SJSA1 (cell line): ENCODE results near the gene BAIAP3. TPM values are rescaled to one million over a fixed set of nuclear protein-coding genes. Genes with fewer than 3 reads are reported as not detected.
A peak's percentile ranks its signal among the peaks of the same experiment; 100 is the strongest.

Experiments used
- DNase-seq, 2 experiments: peaks; one replicate each; pipeline ENCODE4 v3.0.0-alpha.2; 2015 to 2020; ENCODE audit warnings: low spot score in 2 of 2, low read depth in 1 of 2
- H3K27ac ChIP-seq: fragments of 250-450 bp; sonication (Bioruptor Pico); 2 replicates; pipeline ENCODE4 v1.5.1; 2020; ENCODE audit warnings: mild to moderate bottlenecking, moderate library complexity
- H3K27me3 ChIP-seq: fragments of 250-450 bp; sonication (Bioruptor Pico); replicated peaks from 2 replicates; pipeline ENCODE4 v1.5.1; 2020; ENCODE audit warnings: mild to moderate bottlenecking, moderate library complexity
- H3K36me3 ChIP-seq: fragments of 250-450 bp; sonication (Bioruptor Pico); 2 replicates; pipeline ENCODE4 v1.5.1; 2020; ENCODE audit warnings: mild to moderate bottlenecking
- H3K4me1 ChIP-seq: fragments of 250-450 bp; sonication (Bioruptor Pico); replicated peaks from 2 replicates; pipeline ENCODE4 v1.6.1; 2021; ENCODE audit warnings: mild to moderate bottlenecking
- H3K4me3 ChIP-seq: fragments of 250-450 bp; sonication (Bioruptor Pico); 2 replicates; pipeline ENCODE4 v1.5.1; 2020; ENCODE audit warnings: mild to moderate bottlenecking
- H3K9me3 ChIP-seq: fragments of 250-450 bp; sonication (Bioruptor Pico); replicated peaks from 2 replicates; pipeline ENCODE4 v1.5.1; 2020; ENCODE audit warnings: mild to moderate bottlenecking
- total RNA-seq: library from RNA; depleted of rRNA; stranded (reverse); fragments of >200 nt; shearing (Covaris generic); gene quantifications from 2 replicates; pipeline ENCODE4 v1.2.3, GENCODE V29; 2014

The BAIAP3 gene
- total RNA-seq, 1 experiment from 2014 or later: 1.2 TPM

GRCh38 chr16:1338119-1338730 is 4.8 kb downstream of the BAIAP3 start:
- H3K9me3 ChIP-seq: peaks cover under 1% of the 10 kb centered on the region; the same call in 1 of the 2 replicates
- DNase-seq: no peak
- no peak overlapping the region for H3K27ac ChIP-seq
- no peak overlapping the region for H3K4me3 ChIP-seq
- peaks cover 78% of the 10 kb centered on the region for H3K27me3 ChIP-seq
- no peaks in the 10 kb centered on the region for H3K36me3 ChIP-seq
- peaks cover 14% of the 10 kb centered on the region for H3K4me1 ChIP-seq

GRCh38 chr16:1338855-1339675 is 5.6 kb downstream of the BAIAP3 start:
- H3K9me3 ChIP-seq: no peaks in the 10 kb centered on the region
- H3K4me3 ChIP-seq: no peak overlapping the region
- peaks cover 73% of the 10 kb centered on the region for H3K27me3 ChIP-seq

GRCh38 chr16:1340730-1341494 is 7.5 kb downstream of the BAIAP3 start:
- H3K27ac ChIP-seq: no peak overlapping the region
- H3K4me3 ChIP-seq: no peak overlapping the region
- H3K9me3 ChIP-seq: no peaks in the 10 kb centered on the region
- no peaks in the 10 kb centered on the region for H3K36me3 ChIP-seq
- DNase-seq: no peak
- H3K27me3 ChIP-seq: peaks cover 55% of the 10 kb centered on the region
- peaks cover 11% of the 10 kb centered on the region for H3K4me1 ChIP-seq

More at GRCh38 chr16:1338855-1339675, 5.6 kb downstream of the BAIAP3 start:
- DNase-seq: no peak
- H3K27ac ChIP-seq: no peak overlapping the region
- no peaks in the 10 kb centered on the region for H3K36me3 ChIP-seq
- peaks cover 11% of the 10 kb centered on the region for H3K4me1 ChIP-seq

- no peak overlapping the region for H3K4me3 ChIP-seq
- H3K36me3 ChIP-seq: no peaks in the 10 kb centered on the region
- H3K27ac ChIP-seq: no peak overlapping the region
- no peaks in the 10 kb centered on the region for H3K9me3 ChIP-seq
- no peak for DNase-seq
- H3K27me3 ChIP-seq: peaks cover 46% of the 10 kb centered on the region
- H3K4me1 ChIP-seq: peaks cover 11% of the 10 kb centered on the region
Observed at GRCh38 chr16:1341495-1342420, 8.3 kb downstream of the BAIAP3 start.

GRCh38 chr16:1342526-1343427 is 9.3 kb downstream of the BAIAP3 start:
- Histone ChIP-seq H3K4me1 (peaks cover 11% of the 10 kb centered on the region), H3K4me3 (peak overlapping the region; percentile 27), H3K9me3 (no peaks in the 10 kb centered on the region), H3K27ac (no peak overlapping the region), H3K36me3 (no peaks in the 10 kb centered on the region), H3K27me3 (peaks cover 36% of the 10 kb centered on the region)
- peak; percentile 85 to 94 for DNase-seq

GRCh38 chr16:1343428-1344242 is 10.2 kb downstream of the BAIAP3 start:
- Histone ChIP-seq H3K4me1 (peaks cover 11% of the 10 kb centered on the region), H3K27me3 (peaks cover 31% of the 10 kb centered on the region), H3K27ac (no peak overlapping the region), H3K4me3 (peak overlapping the region; percentile 27), H3K9me3 (no peaks in the 10 kb centered on the region), H3K36me3 (peaks cover 7% of the 10 kb centered on the region)
- no peak for DNase-seq

GRCh38 chr16:1344499-1344898 is 11.1 kb downstream of the BAIAP3 start:
- H3K9me3 ChIP-seq: no peaks in the 10 kb centered on the region
- no peak overlapping the region for H3K4me3 ChIP-seq
- H3K27me3 ChIP-seq: peaks cover 25% of the 10 kb centered on the region
- DNase-seq: no peak
- H3K36me3 ChIP-seq: peaks cover 16% of the 10 kb centered on the region
- no peak overlapping the region for H3K27ac ChIP-seq
- peaks cover 11% of the 10 kb centered on the region for H3K4me1 ChIP-seq

DNA sequence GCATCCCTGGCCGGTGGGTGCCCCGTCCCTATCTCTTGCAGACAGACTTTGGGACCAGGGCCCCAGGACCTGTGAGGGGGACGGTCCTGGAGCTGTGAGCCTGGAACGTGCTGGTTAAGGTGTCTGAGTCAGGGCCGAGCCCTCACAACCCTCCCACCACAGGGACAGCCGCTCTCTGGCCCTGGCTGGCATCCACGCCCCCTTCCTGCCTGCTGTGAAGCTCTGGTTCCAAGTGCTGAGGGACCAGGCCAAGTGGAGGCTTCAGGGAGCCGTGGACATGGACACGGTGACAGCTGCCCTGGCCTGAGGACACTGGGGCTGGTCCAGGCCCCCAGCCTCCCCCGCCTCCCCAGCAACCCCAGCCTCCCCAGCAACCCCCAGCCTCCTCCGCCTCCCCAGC is 11.6 kb downstream of the BAIAP3 start:
- Histone ChIP-seq H3K4me3 (no peak overlapping the region), H3K27ac (no peak overlapping the region), H3K4me1 (peaks cover 11% of the 10 kb centered on the region), H3K36me3 (peaks cover 22% of the 10 kb centered on the region), H3K27me3 (peaks cover 25% of the 10 kb centered on the region), H3K9me3 (no peaks in the 10 kb centered on the region)
- DNase-seq: no peak

- peaks cover 28% of the 10 kb centered on the region for H3K36me3 ChIP-seq
- H3K4me3 ChIP-seq: no peak overlapping the region
- H3K9me3 ChIP-seq: no peaks in the 10 kb centered on the region
- H3K27ac ChIP-seq: no peak overlapping the region
- peaks cover 16% of the 10 kb centered on the region for H3K4me1 ChIP-seq
- DNase-seq: no peak
- peaks cover 23% of the 10 kb centered on the region for H3K27me3 ChIP-seq
Observed at GRCh38 chr16:1345651-1346421, 12.4 kb downstream of the BAIAP3 start.

DNA sequence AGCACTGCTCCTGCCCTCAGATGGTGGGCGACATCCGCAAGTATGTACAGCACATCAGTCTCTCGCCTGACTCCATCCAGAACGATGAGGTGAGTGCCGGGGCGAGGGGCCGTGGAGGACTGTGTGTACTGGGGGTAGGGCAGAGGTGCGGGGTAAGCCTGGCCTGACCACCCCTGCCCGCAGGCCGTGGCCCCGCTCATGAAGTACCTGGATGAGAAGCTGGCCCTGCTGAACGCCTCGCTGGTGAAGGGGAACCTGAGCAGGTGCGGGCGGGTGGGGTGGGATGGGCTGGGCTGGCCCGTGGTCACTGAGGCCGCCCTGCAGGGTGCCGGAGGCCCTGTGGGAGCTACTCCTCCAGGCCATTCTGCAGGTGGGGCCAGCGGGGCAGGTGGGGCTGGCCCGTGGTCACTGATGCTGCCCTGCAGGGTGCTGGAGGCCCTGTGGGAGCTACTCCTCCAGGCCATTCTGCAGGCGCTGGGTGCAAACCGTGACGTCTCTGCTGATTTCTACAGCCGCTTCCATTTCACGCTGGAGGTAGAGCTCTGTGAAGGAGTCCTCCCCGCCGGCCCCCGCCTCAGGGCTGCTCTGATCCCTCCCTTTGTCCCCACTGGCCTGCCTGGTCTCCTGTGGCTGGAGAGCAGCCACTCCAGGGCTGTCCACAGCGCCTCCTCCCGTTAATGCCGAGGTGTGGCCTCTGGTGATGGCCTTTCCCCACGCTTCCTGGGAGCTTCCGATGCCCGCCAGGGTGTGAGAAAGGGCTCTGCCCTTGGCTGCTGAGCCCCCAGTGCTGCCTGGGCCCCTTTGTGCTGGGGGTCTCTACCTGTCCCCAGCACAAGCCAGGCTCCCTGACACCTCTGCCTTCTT is 13.2 kb downstream of the BAIAP3 start:
- H3K9me3 ChIP-seq: peaks cover 3% of the 10 kb centered on the region; the same call in 1 of the 2 replicates
- no peak overlapping the region for H3K4me3 ChIP-seq
- H3K36me3 ChIP-seq: peaks cover 34% of the 10 kb centered on the region
- no peak overlapping the region for H3K27ac ChIP-seq
- no peak for DNase-seq
- H3K27me3 ChIP-seq: peaks cover 15% of the 10 kb centered on the region
- peaks cover 24% of the 10 kb centered on the region for H3K4me1 ChIP-seq
